ENCODE data around the gene EXOSC6. TPM values are rescaled to one million over a fixed set of nuclear protein-coding genes. Genes with fewer than 3 reads are reported as not detected.

EXOSC6 gene
- polyA plus RNA-seq (2012; rRNA removed), result 10.0 and 10.6 TPM in 2 replicates
- polyA plus RNA-seq (2012; cell fraction: cytosol; rRNA removed), result 10.7 and 10.8 TPM in 2 replicates
- polyA plus RNA-seq (2012; cell fraction: nucleus; rRNA removed), result 7.3 and 8.8 TPM in 2 replicates

DNA sequence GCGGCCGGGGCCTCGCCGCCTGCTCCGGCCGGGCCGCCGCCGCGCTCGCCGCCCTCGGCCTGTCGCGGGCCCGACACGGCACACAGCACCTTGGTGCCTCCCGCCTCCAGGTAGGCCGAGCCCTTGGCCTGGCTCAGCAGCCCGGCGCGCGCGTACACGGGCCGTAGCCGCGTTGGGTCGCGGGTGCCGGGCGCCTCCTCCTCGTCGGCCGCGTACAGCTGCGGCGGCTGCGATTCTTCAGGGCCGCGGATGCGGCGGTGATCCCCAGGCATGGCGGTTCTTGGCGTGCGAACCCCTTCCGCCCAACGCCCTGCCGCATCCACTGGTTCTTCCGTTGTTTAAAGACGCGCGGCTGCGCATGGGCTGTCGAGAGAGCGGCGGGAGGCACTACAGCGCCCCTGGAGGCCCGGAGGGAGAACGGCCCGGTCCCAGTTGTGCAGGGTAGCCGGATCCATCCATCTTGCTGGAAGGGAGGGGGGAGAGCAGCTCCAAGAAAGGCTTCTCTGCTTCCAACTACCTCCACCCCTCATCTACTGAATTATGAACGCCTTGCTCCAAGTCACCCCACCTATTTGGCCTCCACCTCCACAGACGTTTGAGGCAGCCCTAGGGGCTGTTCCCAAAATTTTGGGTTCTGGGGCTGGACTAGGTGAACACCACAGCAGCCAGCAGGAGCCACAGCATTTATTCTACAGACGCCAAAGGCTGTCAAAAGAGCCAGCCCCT lies at the start of gene EXOSC6:
EXOSC6 (minus strand) TSS at position 312 of the 726 bp plus-strand sequence; CDS start at position 272, 40 bp downstream.
- 8% methylated on average over 13 of the region's 65 CpGs for WGBS (ENCODE audit: low lambda C conversion rate)
- H3K27me3 ChIP-seq (ENCODE audit: insufficient read depth), result no peaks in the 10 kb centered on the region
- H2AFZ ChIP-seq (ENCODE audit: low read depth), result no peak within 1 kb of the TSS
- CTCF ChIA-PET, result interaction anchor here (0.6 to 10.1 kb wide), 25 partner anchors 8 to 548 kb away, joined by 3 to 76 read pairs (median 3); partner anchors contain the start of gene AARS1
- peaks cover 0 to 8% of the 10 kb centered on the region in 2 experiments; a peak in 2 of 4 replicates for H3K4me1 ChIP-seq (ENCODE audit: control insufficient read depth in 1 of 2, insufficient read depth in 2 of 2, low read depth in 1 of 2, low read length in 1 of 2)
- H3K79me2 ChIP-seq (ENCODE audit: insufficient read depth), result peaks cover 42% of the 10 kb centered on the region
- H3K4me2 ChIP-seq, result peak within 1 kb of the TSS; percentile 94
- no peaks in the 10 kb centered on the region for H3K9me2 ChIP-seq
- peaks cover 25% of the 10 kb centered on the region for H3F3A ChIP-seq (replicated peaks; ENCODE audit: insufficient read depth)
- H3K9ac ChIP-seq, result peak within 1 kb of the TSS; percentile 83
- peak within 1 kb of the TSS; percentile 65 to 83; a peak in 3 of 4 replicates for H3K27ac ChIP-seq (ENCODE audit: low read depth in 2 of 2, low read length in 1 of 2)
- no peaks in the 10 kb centered on the region for H3K9me3 ChIP-seq
- DNase-seq, result peak; percentile 97
- peak within 1 kb of the TSS; percentile 68 to 70 for H3K4me3 ChIP-seq (ENCODE audit: low read depth in 2 of 2, low read length in 1 of 2)
- POLR2A ChIA-PET, result interaction anchor here (1.2 to 2.0 kb wide), 2 partner anchors 10 to 21 kb away, joined by 3 to 5 read pairs; no protein-coding TSS in a partner anchor
- H4K20me1 ChIP-seq (ENCODE audit: insufficient read depth), result peaks cover 29% of the 10 kb centered on the region
- H3K36me3 ChIP-seq (replicated peaks in 1 of 2; ENCODE audit: control insufficient read depth in 1 of 2, insufficient read depth in 2 of 2, low read length in 1 of 2), result peaks cover 43 to 55% of the 10 kb centered on the region in 2 experiments
- TF ChIP-seq SMC3 (IDR thresholded peaks at IDR 0.05; ENCODE audit: low read depth, low read length) (no peak; the same call in 1 of the 2 replicates), EP300 (IDR thresholded peaks at IDR 0.05; ENCODE audit: borderline replicate concordance in 1 of 2, low read depth in 1 of 2, low read length in 1 of 2) (peak in 1 of 2 experiments; percentile 22; a peak in 1 of 4 replicates), MEF2A (IDR thresholded peaks at IDR 0.05; ENCODE audit: borderline replicate concordance, low read depth) (no peak), ELF1 (IDR thresholded peaks at IDR 0.05) (peak; percentile 82), NFIC (IDR thresholded peaks at IDR 0.05; ENCODE audit: borderline replicate concordance) (peak; percentile 36; the same call in 1 of the 2 replicates), FOXM1 (IDR thresholded peaks at IDR 0.05; ENCODE audit: low read depth) (peak; percentile 74; the same call in 1 of the 2 replicates), RXRA (IDR thresholded peaks at IDR 0.05; ENCODE audit: borderline replicate concordance, low read depth) (no peak), TEAD4 (IDR thresholded peaks at IDR 0.05; ENCODE audit: borderline replicate concordance, insufficient read depth) (0 out of 2 replicates have a peak, but pooled peaks have one; percentile 20), POLR2AphosphoS5 (IDR thresholded peaks at IDR 0.05; ENCODE audit: low read depth, low read length) (peak; percentile 95), RAD21 (IDR thresholded peaks at IDR 0.05; ENCODE audit: low read length) (no peak), TAF1 (IDR thresholded peaks at IDR 0.05; ENCODE audit: borderline replicate concordance, low read depth, low read length) (peak; percentile 74; the same call in 1 of the 2 replicates), NRF1 (IDR thresholded peaks at IDR 0.05; ENCODE audit: low read depth, low read length) (peak; percentile 78), EZH2phosphoT487 (IDR thresholded peaks at IDR 0.05; ENCODE audit: borderline replicate concordance, low read depth) (no peak), SIN3A (IDR thresholded peaks at IDR 0.05; ENCODE audit: borderline replicate concordance, low read depth, low read length) (peak; percentile 98), RCOR1 (IDR thresholded peaks at IDR 0.05; ENCODE audit: low read length) (0 out of 2 replicates have a peak, but pooled peaks have one; percentile 45), CHD2 (IDR thresholded peaks at IDR 0.05; ENCODE audit: low read length, partially characterized antibody) (peak; percentile 74), JUND (IDR thresholded peaks at IDR 0.05) (peak; percentile 53; the same call in 1 of the 2 replicates), FOXJ3 (CRISPR knock-in tag; IDR thresholded peaks at IDR 0.05) (no peak), GABPA (IDR thresholded peaks at IDR 0.05; ENCODE audit: low read depth) (peak; percentile 82), MXI1 (IDR thresholded peaks at IDR 0.05; ENCODE audit: low read depth, low read length) (peak; percentile 92), GATA2 (CRISPR knock-in tag; IDR thresholded peaks at IDR 0.05) (no peak)
- TF ChIP-seq, protein P1, sequence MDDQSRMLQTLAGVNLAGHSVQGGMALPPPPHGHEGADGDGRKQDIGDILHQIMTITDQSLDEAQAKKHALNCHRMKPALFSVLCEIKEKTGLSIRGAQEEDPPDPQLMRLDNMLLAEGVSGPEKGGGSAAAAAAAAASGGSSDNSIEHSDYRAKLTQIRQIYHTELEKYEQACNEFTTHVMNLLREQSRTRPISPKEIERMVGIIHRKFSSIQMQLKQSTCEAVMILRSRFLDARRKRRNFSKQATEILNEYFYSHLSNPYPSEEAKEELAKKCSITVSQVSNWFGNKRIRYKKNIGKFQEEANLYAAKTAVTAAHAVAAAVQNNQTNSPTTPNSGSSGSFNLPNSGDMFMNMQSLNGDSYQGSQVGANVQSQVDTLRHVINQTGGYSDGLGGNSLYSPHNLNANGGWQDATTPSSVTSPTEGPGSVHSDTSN (IDR thresholded peaks at IDR 0.05), result peak; percentile 56; the same call in 1 of the 2 replicates
- TF ChIP-seq, protein P2, sequence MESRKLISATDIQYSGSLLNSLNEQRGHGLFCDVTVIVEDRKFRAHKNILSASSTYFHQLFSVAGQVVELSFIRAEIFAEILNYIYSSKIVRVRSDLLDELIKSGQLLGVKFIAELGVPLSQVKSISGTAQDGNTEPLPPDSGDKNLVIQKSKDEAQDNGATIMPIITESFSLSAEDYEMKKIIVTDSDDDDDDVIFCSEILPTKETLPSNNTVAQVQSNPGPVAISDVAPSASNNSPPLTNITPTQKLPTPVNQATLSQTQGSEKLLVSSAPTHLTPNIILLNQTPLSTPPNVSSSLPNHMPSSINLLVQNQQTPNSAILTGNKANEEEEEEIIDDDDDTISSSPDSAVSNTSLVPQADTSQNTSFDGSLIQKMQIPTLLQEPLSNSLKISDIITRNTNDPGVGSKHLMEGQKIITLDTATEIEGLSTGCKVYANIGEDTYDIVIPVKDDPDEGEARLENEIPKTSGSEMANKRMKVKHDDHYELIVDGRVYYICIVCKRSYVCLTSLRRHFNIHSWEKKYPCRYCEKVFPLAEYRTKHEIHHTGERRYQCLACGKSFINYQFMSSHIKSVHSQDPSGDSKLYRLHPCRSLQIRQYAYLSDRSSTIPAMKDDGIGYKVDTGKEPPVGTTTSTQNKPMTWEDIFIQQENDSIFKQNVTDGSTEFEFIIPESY (IDR thresholded peaks at IDR 0.05; ENCODE audit: borderline replicate concordance, low read depth), result peak; percentile 40; the same call in 1 of the 2 replicates
- TF ChIP-seq, protein P3, sequence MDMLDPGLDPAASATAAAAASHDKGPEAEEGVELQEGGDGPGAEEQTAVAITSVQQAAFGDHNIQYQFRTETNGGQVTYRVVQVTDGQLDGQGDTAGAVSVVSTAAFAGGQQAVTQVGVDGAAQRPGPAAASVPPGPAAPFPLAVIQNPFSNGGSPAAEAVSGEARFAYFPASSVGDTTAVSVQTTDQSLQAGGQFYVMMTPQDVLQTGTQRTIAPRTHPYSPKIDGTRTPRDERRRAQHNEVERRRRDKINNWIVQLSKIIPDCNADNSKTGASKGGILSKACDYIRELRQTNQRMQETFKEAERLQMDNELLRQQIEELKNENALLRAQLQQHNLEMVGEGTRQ (IDR thresholded peaks at IDR 0.05; ENCODE audit: borderline replicate concordance, low read depth, low read length), result no peak
- TF ChIP-seq, protein P4, sequence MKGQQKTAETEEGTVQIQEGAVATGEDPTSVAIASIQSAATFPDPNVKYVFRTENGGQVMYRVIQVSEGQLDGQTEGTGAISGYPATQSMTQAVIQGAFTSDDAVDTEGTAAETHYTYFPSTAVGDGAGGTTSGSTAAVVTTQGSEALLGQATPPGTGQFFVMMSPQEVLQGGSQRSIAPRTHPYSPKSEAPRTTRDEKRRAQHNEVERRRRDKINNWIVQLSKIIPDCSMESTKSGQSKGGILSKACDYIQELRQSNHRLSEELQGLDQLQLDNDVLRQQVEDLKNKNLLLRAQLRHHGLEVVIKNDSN (IDR thresholded peaks at IDR 0.05; ENCODE audit: borderline replicate concordance, low read depth), result no peak
- TF ChIP-seq, protein P5, sequence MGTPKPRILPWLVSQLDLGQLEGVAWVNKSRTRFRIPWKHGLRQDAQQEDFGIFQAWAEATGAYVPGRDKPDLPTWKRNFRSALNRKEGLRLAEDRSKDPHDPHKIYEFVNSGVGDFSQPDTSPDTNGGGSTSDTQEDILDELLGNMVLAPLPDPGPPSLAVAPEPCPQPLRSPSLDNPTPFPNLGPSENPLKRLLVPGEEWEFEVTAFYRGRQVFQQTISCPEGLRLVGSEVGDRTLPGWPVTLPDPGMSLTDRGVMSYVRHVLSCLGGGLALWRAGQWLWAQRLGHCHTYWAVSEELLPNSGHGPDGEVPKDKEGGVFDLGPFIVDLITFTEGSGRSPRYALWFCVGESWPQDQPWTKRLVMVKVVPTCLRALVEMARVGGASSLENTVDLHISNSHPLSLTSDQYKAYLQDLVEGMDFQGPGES (IDR thresholded peaks at IDR 0.05; ENCODE audit: low read depth, low read length), result no peak

Data from SK-N-SH (cell line).